Eye (tissue), 1 donor: Measurements from ENCODE around the gene CASP4.
"Not testable (repeated sequence)": the region's sequence is repeated elsewhere in the genome, so short reads cannot be mapped to it uniquely, and the experiment has no call there.

Experiments
- DNase-seq: peaks from one replicate; pipeline ENCODE4 v3.0.0-alpha.2; 2015

The CASP4 gene

GRCh38 chr11:104968355-104968855 is at the start of gene CASP4:
Gene CASP4 (minus strand): TSS chr11:104968574. CDS start chr11:104968525, 49 bp downstream.
- peak; percentile 21 for DNase-seq

GRCh38 chr11:105007463-105007862 is 39.1 kb upstream of the CASP4 start:
- no peak for DNase-seq

GRCh38 chr11:105005451-105005845 is 37.1 kb upstream of the CASP4 start:
- DNase-seq: no peak

- no peak for DNase-seq
These were observed 35.6 kb upstream of the CASP4 start for GRCh38 chr11:105004021-105004420.

GRCh38 chr11:105003151-105003550 is 34.8 kb upstream of the CASP4 start:
- no peak for DNase-seq

GRCh38 chr11:105000797-105001196 is 32.4 kb upstream of the CASP4 start:
- DNase-seq: no peak

GRCh38 chr11:105000167-105000566 is 31.8 kb upstream of the CASP4 start:
- no peak for DNase-seq

GRCh38 chr11:104999721-105000120 is 31.3 kb upstream of the CASP4 start:
- DNase-seq: no peak

- no peak for DNase-seq
These were observed 28.9 kb upstream of the CASP4 start for GRCh38 chr11:104997288-104997687.

- no peak for DNase-seq
These were observed 26.6 kb upstream of the CASP4 start for GRCh38 chr11:104995001-104995408.

GRCh38 chr11:104992781-104993180 is 24.4 kb upstream of the CASP4 start:
- no peak for DNase-seq

- no peak for DNase-seq
These were observed 23.6 kb upstream of the CASP4 start for GRCh38 chr11:104991994-104992393.

- no peak for DNase-seq
These were observed 16.4 kb upstream of the CASP4 start for GRCh38 chr11:104984808-104985207.

GRCh38 chr11:104979839-104980238 is 11.5 kb upstream of the CASP4 start:
- DNase-seq: no peak

- DNase-seq: no peak
These were observed 5.2 kb upstream of the CASP4 start for GRCh38 chr11:104973616-104974015.

GRCh38 chr11:104972924-104973323 is 4.5 kb upstream of the CASP4 start:
- DNase-seq: not testable (repeated sequence)

- DNase-seq: no peak
These were observed 2.4 kb upstream of the CASP4 start for GRCh38 chr11:104970756-104971155.

GRCh38 chr11:104968856-104969776 is 742 bp upstream of the CASP4 start:
- peak; percentile 4 for DNase-seq

- DNase-seq: no peak
These were observed 630 bp downstream of the CASP4 start for GRCh38 chr11:104967534-104968354.

- no peak for DNase-seq
These were observed 2.6 kb downstream of the CASP4 start for GRCh38 chr11:104965735-104966134.

- DNase-seq: no peak
These were observed 4.1 kb downstream of the CASP4 start for GRCh38 chr11:104964247-104964646.

- no peak for DNase-seq
These were observed 5.5 kb downstream of the CASP4 start for GRCh38 chr11:104962852-104963251.

GRCh38 chr11:104957280-104957679 is 11.1 kb downstream of the CASP4 start:
- no peak for DNase-seq

GRCh38 chr11:104956528-104956927 is 11.8 kb downstream of the CASP4 start:
- no peak for DNase-seq
